Measurements from ENCODE around the gene C1orf167. TPM values are rescaled to one million over a fixed set of nuclear protein-coding genes. Genes with fewer than 3 reads are reported as not detected.

C1orf167 gene
- total and polyA plus RNA-seq, 2 of the 8 experiments (the other 6 are each of a cell fraction or from before 2014, with no cell fraction given), result 0.70 to 1.3 TPM

GRCh38 chr1:11784993-11785769 is 23.2 kb downstream of the C1orf167 start (continued):
- TF ChIP-seq RNF2 (IDR thresholded peaks at IDR 0.05; ENCODE audit: borderline replicate concordance, low read depth, low read length, missing control alignments, poor library complexity, severe bottlenecking), result no peak
- TF ChIP-seq GABPA (IDR thresholded peaks at IDR 0.05; ENCODE audit: borderline replicate concordance, insufficient read depth, low read length), result peak; percentile 58; the same call in 1 of the 2 replicates
- TF ChIP-seq RBBP5 (IDR thresholded peaks at IDR 0.05; ENCODE audit: borderline replicate concordance, low read depth, low read length), result no peak
- TF ChIP-seq BRCA1 (IDR thresholded peaks at IDR 0.05; ENCODE audit: low read depth, low read length), result no peak
- no peak for TF ChIP-seq CBX5 (IDR thresholded peaks at IDR 0.05; ENCODE audit: low read depth, low read length)
- TF ChIP-seq, protein P1, sequence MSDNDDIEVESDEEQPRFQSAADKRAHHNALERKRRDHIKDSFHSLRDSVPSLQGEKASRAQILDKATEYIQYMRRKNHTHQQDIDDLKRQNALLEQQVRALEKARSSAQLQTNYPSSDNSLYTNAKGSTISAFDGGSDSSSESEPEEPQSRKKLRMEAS (IDR thresholded peaks at IDR 0.05), result peak; percentile 41
- no peak for TF ChIP-seq GTF2F1 (IDR thresholded peaks at IDR 0.05; ENCODE audit: borderline replicate concordance, low read depth, low read length)
- 0 out of 2 replicates have a peak, but pooled peaks have one; percentile 22 for TF ChIP-seq KDM1A (IDR thresholded peaks at IDR 0.05; ENCODE audit: borderline replicate concordance, low read length)
- peak; percentile 52; the same call in 1 of the 2 replicates for TF ChIP-seq TBP (IDR thresholded peaks at IDR 0.05; ENCODE audit: low read depth, low read length)
- TF ChIP-seq SRF (IDR thresholded peaks at IDR 0.05; ENCODE audit: low read depth, low read length), result 0 out of 2 replicates have a peak, but pooled peaks have one; percentile 3
- TF ChIP-seq MAFK (IDR thresholded peaks at IDR 0.05; ENCODE audit: low read depth, low read length), result no peak
- TF ChIP-seq CTBP2 (IDR thresholded peaks at IDR 0.05; ENCODE audit: borderline replicate concordance, insufficient read depth, insufficient read length, low read length), result no peak
- peak; percentile 14 for TF ChIP-seq NANOG (IDR thresholded peaks at IDR 0.05; ENCODE audit: insufficient read depth, low read depth, low read length, poor library complexity, severe bottlenecking)
- TF ChIP-seq CTCF (IDR thresholded peaks at IDR 0.05; ENCODE audit: control extremely low read depth in 1 of 3, insufficient read depth in 1 of 3, low read depth in 1 of 3, low read length in 3 of 3), result peak; percentile 87 to 95 (median 91)
- peak; percentile 57; the same call in 1 of the 2 replicates for TF ChIP-seq EGR1 (IDR thresholded peaks at IDR 0.05; ENCODE audit: borderline replicate concordance, low read depth, low read length)
- TF ChIP-seq PHF8 (conservative IDR thresholded peaks at IDR 0.05; ENCODE audit: low read depth, low read length), result no peak
- no peak for TF ChIP-seq RXRA (IDR thresholded peaks at IDR 0.05; ENCODE audit: insufficient read depth, low read depth, low read length)
- no peak for TF ChIP-seq BACH1 (IDR thresholded peaks at IDR 0.05; ENCODE audit: low read length)
- TF ChIP-seq, protein P2, sequence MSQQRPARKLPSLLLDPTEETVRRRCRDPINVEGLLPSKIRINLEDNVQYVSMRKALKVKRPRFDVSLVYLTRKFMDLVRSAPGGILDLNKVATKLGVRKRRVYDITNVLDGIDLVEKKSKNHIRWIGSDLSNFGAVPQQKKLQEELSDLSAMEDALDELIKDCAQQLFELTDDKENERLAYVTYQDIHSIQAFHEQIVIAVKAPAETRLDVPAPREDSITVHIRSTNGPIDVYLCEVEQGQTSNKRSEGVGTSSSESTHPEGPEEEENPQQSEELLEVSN (IDR thresholded peaks at IDR 0.05), result no peak
